NCI-H1092 treated with DMSO at 0.1 percent for 48 hours (cell line): ENCODE data around the gene SRGAP1.
A peak's percentile ranks its signal among the peaks of the same experiment; 100 is the strongest.

Experiments used
- DNase-seq: peaks from one replicate; lab custom pipeline; 2025; lab: John Stamatoyannopoulos, UW

The SRGAP1 gene

GRCh38 chr12:63844391-63845341, at the start of gene SRGAP1:
SRGAP1 (plus strand) TSS chr12:63844700; CDS start chr12:63844817, 117 bp downstream.
- peak; percentile 66 for DNase-seq

GRCh38 chr12:63795032-63795687, 49.3 kb upstream of the SRGAP1 start:
- no peak for DNase-seq

GRCh38 chr12:63795944-63796343, 48.6 kb upstream of the SRGAP1 start:
- no peak for DNase-seq

- DNase-seq = peak; percentile 60
These were observed 42.4 kb upstream of the SRGAP1 start for GRCh38 chr12:63802012-63802608.

GRCh38 chr12:63804746-63805145, 39.8 kb upstream of the SRGAP1 start:
- no peak for DNase-seq

- DNase-seq = peak; percentile 93
These were observed 38.5 kb upstream of the SRGAP1 start for GRCh38 chr12:63805704-63806672.

GRCh38 chr12:63808631-63809030, 35.9 kb upstream of the SRGAP1 start:
- DNase-seq = no peak

- DNase-seq = no peak
These were observed 34.9 kb upstream of the SRGAP1 start for GRCh38 chr12:63809566-63809965.

GRCh38 chr12:63811334-63811733, 33.2 kb upstream of the SRGAP1 start:
- no peak for DNase-seq

- no peak for DNase-seq
These were observed 32.7 kb upstream of the SRGAP1 start for GRCh38 chr12:63811755-63812154.

- peak; percentile 17 for DNase-seq
These were observed 30.2 kb upstream of the SRGAP1 start for GRCh38 chr12:63814146-63814772.

GRCh38 chr12:63815482-63815852, 29.0 kb upstream of the SRGAP1 start:
- DNase-seq = no peak

GRCh38 chr12:63816031-63816430, 28.5 kb upstream of the SRGAP1 start:
- DNase-seq = no peak

GRCh38 chr12:63820427-63820826, 24.1 kb upstream of the SRGAP1 start:
- no peak for DNase-seq

GRCh38 chr12:63821781-63822251, 22.7 kb upstream of the SRGAP1 start:
- no peak for DNase-seq

GRCh38 chr12:63822352-63822751, 22.1 kb upstream of the SRGAP1 start:
- DNase-seq = no peak

- no peak for DNase-seq
These were observed 21.5 kb upstream of the SRGAP1 start for GRCh38 chr12:63823040-63823439.

GRCh38 chr12:63826006-63826585, 18.4 kb upstream of the SRGAP1 start:
- peak; percentile 29 for DNase-seq

GRCh38 chr12:63828867-63829266, 15.6 kb upstream of the SRGAP1 start:
- DNase-seq = no peak

- no peak for DNase-seq
These were observed 8.5 kb upstream of the SRGAP1 start for GRCh38 chr12:63836046-63836445.

GRCh38 chr12:63836936-63837335, 7.6 kb upstream of the SRGAP1 start:
- DNase-seq = no peak
